Keratinocyte (primary cell): Measurements from ENCODE around the gene KNG1. TPM values are rescaled to one million over a fixed set of nuclear protein-coding genes. Genes with fewer than 3 reads are reported as not detected.
"Not testable (repeated sequence)": the region's sequence is repeated elsewhere in the genome, so short reads cannot be mapped to it uniquely, and the experiment has no call there.

ENCODE experiments used
- DNase-seq: peaks from one replicate; pipeline ENCODE4 v3.0.0-alpha.2; 2011; ENCODE audit warnings: low read depth, missing footprints, low spot score
- FAIRE-seq: peaks from 2 replicates; lab custom pipeline; 2011; peaks lifted over from hg19 to GRCh38; lab: Jason Lieb, UNC
- H2AFZ ChIP-seq: 2 replicates; pipeline ENCODE4 v1.6.0; 2012; ENCODE audit warnings: low read length, control low read depth, inconsistent platforms; ENCODE audit not compliant: control insufficient read depth
- H3K27ac ChIP-seq: 2 replicates; pipeline ENCODE4 v1.5.1; 2011; ENCODE audit warnings: low read length; ENCODE audit not compliant: control insufficient read depth, insufficient read depth
- H3K27me3 ChIP-seq: 3 replicates; pipeline ENCODE4 v1.6.0; 2011; ENCODE audit warnings: low read length; ENCODE audit not compliant: control insufficient read depth, insufficient read depth; ENCODE audit errors: extremely low read depth
- H3K36me3 ChIP-seq, 2 experiments: 2 replicates in 1 of 2; 3 replicates in 1 of 2; pipeline ENCODE4 v1.5.1; 2011; ENCODE audit warnings: low read length in 2 of 2, mild to moderate bottlenecking in 1 of 2; ENCODE audit not compliant: control insufficient read depth in 2 of 2, insufficient read depth in 2 of 2; ENCODE audit errors: extremely low read depth in 1 of 2
- H3K4me1 ChIP-seq: 3 replicates; pipeline ENCODE4 v1.5.1; 2011; ENCODE audit warnings: low read length; ENCODE audit not compliant: control insufficient read depth, insufficient read depth; ENCODE audit errors: extremely low read depth
- H3K4me2 ChIP-seq: 3 replicates; pipeline ENCODE4 v1.6.0; 2011; ENCODE audit warnings: low read depth, low read length; ENCODE audit not compliant: control insufficient read depth, insufficient read depth; ENCODE audit errors: extremely low read depth
- H3K4me3 ChIP-seq, 3 experiments: fragments of 200-600 bp in 1 of 3; sonication (generic) in 1 of 3; 2 replicates in 2 of 3; 3 replicates in 1 of 3; pipeline ENCODE4 v1.5.1; 2011 to 2016; ENCODE audit warnings: low read length in 3 of 3, mild to moderate bottlenecking in 3 of 3, control low read depth in 2 of 3, inconsistent platforms in 1 of 3, low read depth in 1 of 3, mixed read lengths in 1 of 3, mixed run types in 1 of 3, moderate library complexity in 1 of 3; ENCODE audit not compliant: control insufficient read depth in 2 of 3, insufficient read depth in 2 of 3; ENCODE audit errors: extremely low read depth in 1 of 3
- H3K79me2 ChIP-seq: 2 replicates; pipeline ENCODE4 v1.6.0; 2012; ENCODE audit warnings: low read length; ENCODE audit not compliant: control insufficient read depth, insufficient read depth
- H3K9ac ChIP-seq: 3 replicates; pipeline ENCODE4 v1.6.0; 2011; ENCODE audit warnings: low read length; ENCODE audit not compliant: control insufficient read depth, insufficient read depth; ENCODE audit errors: extremely low read depth
- H3K9me1 ChIP-seq: 3 replicates; pipeline ENCODE4 v1.6.0; 2011; ENCODE audit warnings: low read length; ENCODE audit not compliant: control insufficient read depth, insufficient read depth; ENCODE audit errors: extremely low read depth
- H3K9me3 ChIP-seq: 2 replicates; pipeline ENCODE4 v1.5.1; 2012; ENCODE audit warnings: low read depth, low read length; ENCODE audit not compliant: control insufficient read depth
- H4K20me1 ChIP-seq: 3 replicates; pipeline ENCODE4 v1.6.0; 2011; ENCODE audit warnings: low read length; ENCODE audit not compliant: control insufficient read depth, insufficient read depth; ENCODE audit errors: extremely low read depth
- EZH2 ChIP-seq: IDR thresholded peaks from one replicate; pipeline ENCODE4 v1.6.1; 2012; ENCODE audit warnings: inconsistent platforms, mild to moderate bottlenecking, low read length, moderate library complexity
- dilution Hi-C: fragments of 300-500 bp; cut with MboI; formaldehyde crosslinking; loops from one replicate; pipeline ENCODE4 v1.7.0; 2020; ENCODE audit warnings: low sequenced_read_pairs; ENCODE audit not compliant: extremely low pct_ligation_motif_present
- polyA plus RNA-seq, 5 experiments: library from polyadenylated mRNA; depleted of rRNA in 3 of 5; stranded (reverse) in 3 of 5; stranded (forward) in 1 of 5; unstranded in 1 of 5; fragments of >200 nt; gene quantifications; 1 replicate in 1 of 5; 2 replicates in 3 of 5; 3 replicates in 1 of 5; pipeline versions ENCODE4 v1.2.1 to v1.2.3, GENCODE V29; 2011 to 2012; ENCODE audit warnings: missing spikeins in 2 of 5, low read depth in 1 of 5, low replicate concordance in 1 of 5
- TF ChIP-seq, protein P1 (sequence below), 3 experiments: IDR thresholded peaks in 1 of 3; conservative IDR thresholded peaks in 1 of 3; optimal IDR thresholded peaks in 1 of 3; 2 replicates in 2 of 3; 3 replicates in 1 of 3; pipeline versions ENCODE3 to v1.5.1; 2011; ENCODE audit warnings: low read length in 3 of 3, mild to moderate bottlenecking in 3 of 3, moderate library complexity in 2 of 3, control low read depth in 1 of 3, inconsistent platforms in 1 of 3; ENCODE audit not compliant: insufficient read depth in 2 of 3; ENCODE audit errors: extremely low read depth in 1 of 3

The KNG1 gene
- polyA plus RNA-seq, 1 donor (not counting 4 experiments of a cell fraction or from before 2014, with no cell fraction given), result not detected

DNA sequence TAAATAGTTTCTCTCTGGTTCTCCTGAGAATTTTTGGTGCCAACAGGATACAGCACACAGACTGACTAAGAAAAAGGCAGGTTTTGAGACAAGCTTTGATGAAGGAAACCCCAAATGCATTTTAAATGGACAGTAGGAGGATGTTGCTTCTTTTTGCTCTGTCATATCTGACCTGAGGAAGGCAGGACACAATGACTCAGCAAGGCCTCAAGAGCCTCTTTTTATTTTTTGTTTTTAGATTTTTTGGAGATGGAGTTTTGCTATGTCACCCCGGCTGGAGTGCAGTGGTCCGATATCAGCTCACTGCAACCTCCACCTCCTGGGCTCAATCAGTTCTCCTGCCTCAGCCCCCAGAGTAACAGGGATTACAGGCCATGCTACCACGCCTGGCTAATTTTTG is 16.9 kb upstream of the KNG1 start:
- Histone ChIP-seq H3K4me1 (no peaks in the 10 kb centered on the region), H3K79me2 (no peaks in the 10 kb centered on the region), H3K4me2 (no peak overlapping the region), H3K9me1 (no peaks in the 10 kb centered on the region), H2AFZ (no peak overlapping the region), H3K4me3 (no peak overlapping the region), H4K20me1 (no peaks in the 10 kb centered on the region), H3K36me3 (no peaks in the 10 kb centered on the region), H3K9ac (no peak overlapping the region), H3K9me3 (no peaks in the 10 kb centered on the region), H3K27me3 (no peaks in the 10 kb centered on the region), H3K27ac (no peak overlapping the region)
- no peak for FAIRE-seq
- dilution Hi-C loops, result no loop called here
- DNase-seq, result no peak
- TF ChIP-seq, protein P1, sequence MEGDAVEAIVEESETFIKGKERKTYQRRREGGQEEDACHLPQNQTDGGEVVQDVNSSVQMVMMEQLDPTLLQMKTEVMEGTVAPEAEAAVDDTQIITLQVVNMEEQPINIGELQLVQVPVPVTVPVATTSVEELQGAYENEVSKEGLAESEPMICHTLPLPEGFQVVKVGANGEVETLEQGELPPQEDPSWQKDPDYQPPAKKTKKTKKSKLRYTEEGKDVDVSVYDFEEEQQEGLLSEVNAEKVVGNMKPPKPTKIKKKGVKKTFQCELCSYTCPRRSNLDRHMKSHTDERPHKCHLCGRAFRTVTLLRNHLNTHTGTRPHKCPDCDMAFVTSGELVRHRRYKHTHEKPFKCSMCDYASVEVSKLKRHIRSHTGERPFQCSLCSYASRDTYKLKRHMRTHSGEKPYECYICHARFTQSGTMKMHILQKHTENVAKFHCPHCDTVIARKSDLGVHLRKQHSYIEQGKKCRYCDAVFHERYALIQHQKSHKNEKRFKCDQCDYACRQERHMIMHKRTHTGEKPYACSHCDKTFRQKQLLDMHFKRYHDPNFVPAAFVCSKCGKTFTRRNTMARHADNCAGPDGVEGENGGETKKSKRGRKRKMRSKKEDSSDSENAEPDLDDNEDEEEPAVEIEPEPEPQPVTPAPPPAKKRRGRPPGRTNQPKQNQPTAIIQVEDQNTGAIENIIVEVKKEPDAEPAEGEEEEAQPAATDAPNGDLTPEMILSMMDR (optimal IDR thresholded peaks at IDR 0.05 in 1 of 3, IDR thresholded peaks at IDR 0.05 in 1 of 3, conservative IDR thresholded peaks at IDR 0.05 in 1 of 3; ENCODE audit: extremely low read depth in 1 of 3, insufficient read depth in 2 of 3, low read length in 3 of 3), result no peak
- TF ChIP-seq EZH2, result no peak

DNA sequence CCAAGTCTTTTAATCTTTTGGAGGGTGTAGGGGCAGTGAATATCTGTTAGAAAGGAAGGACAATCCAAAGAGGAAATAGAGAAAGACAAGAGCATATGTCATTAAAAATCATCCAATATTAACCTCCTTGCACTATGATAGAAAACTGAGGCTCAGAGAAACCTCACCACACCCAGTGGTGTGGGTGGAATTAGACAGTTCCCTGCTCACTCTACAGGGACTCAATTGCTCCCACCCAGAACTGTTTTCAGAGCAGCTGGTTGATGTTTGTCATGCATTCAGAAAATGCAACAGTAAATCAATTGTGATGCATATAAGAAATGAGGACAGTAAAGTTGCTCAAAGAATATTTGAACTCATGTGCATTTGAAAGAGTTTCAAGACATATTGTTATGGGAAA is 14.7 kb upstream of the KNG1 start:
- H3K27ac ChIP-seq, H3K9me1 ChIP-seq, H3K27me3 ChIP-seq, H3K4me1 ChIP-seq, H3K4me3 ChIP-seq, H3K9ac ChIP-seq, H4K20me1 ChIP-seq, H3K4me2 ChIP-seq, H2AFZ ChIP-seq, DNase-seq, H3K79me2 ChIP-seq, H3K36me3 ChIP-seq, H3K9me3 ChIP-seq, dilution Hi-C loops: not testable (repeated sequence)
- peak; percentile 13 for FAIRE-seq
